GM19452 (cell line): ENCODE results near the gene DLX1.

ENCODE experiments used
- ATAC-seq: cut with Tn5 transposase; IDR thresholded peaks from one replicate; pipeline ENCODE4 v1.9.1; 2021; ENCODE audit not compliant: unreplicated experiment

DLX1 gene

GRCh38 chr2:172086241-172087206 is 1.2 kb downstream of the DLX1 start:
- no peak for ATAC-seq

GRCh38 chr2:172087207-172087779 is 2.0 kb downstream of the DLX1 start:
- no peak for ATAC-seq

DNA sequence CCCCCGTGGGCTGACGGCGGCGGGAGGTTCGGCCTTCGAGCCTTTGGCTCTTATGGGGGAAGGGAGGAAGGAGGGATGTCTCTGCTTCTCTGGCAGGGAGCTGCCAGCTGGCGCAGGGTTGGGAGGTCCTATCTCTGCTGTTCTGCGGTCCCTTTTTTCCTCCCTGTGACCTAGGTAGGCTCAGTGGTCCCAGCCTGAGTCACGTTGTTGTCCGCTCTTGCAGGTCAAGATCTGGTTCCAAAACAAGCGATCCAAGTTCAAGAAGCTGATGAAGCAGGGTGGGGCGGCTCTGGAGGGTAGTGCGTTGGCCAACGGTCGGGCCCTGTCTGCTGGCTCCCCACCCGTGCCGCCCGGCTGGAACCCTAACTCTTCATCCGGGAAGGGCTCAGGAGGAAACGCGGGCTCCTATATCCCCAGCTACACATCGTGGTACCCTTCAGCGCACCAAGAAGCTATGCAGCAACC is 2.5 kb downstream of the DLX1 start:
- no peak for ATAC-seq

DNA sequence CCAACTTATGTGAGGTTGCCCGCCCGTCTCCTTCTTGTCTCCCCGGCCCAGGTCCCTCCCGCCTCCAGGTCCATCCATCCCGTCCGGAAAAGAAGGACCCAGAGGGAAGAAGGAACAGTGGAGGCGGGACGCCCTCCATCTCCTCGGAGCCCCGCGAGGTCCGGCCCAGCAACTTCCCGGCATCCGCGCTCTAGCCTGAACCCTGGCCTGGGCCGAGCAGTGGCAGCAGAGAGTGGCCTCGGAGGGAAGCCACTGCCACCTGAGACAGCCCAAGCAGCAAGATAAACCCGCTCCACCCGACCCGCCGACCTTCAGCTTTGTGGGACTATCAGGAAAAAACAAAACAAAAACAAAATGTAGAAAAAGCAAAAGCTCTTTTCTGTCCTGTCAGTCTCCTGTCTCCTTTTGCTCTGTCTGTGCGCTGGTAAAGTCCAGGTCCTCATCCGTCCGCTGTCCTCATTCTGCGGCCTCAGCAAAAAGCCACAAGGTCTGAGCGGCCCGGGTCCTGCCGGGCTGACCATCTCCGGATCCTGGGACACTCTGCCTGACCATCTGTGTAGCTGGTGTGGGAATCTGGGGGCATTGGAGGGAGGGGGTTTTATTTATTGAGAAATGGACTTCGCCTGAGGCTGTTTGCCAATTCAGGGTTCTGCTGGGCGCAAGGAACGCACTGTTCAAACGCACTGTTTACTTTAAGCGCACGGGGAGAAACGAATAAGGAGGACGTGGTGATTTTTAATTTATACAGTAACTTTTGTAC is 3.1 kb downstream of the DLX1 start:
- ATAC-seq, result no peak

DNA sequence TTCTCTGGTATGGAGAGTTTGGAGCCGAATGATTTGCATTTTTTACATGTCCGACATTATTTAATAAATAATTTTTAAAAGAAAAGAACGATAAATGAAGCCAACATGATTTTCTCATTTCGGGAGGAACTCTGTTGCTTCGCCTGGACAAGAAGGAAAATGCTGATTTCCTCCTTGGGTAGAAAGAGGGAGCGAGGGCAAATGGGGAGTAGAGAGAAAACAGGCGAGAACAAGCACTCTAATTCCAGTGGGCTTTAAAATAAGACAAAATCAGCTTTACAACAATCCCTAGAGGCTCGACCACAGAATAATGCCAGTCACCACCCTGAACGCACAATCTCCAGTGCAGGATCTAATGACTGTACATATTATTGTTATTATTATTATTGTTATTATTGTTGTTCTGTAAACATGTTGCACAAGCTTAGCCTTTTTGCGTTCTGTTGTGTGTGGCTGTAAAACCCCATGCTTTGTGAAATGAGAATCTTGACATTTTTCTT is 3.7 kb downstream of the DLX1 start:
- ATAC-seq, result no peak

DNA sequence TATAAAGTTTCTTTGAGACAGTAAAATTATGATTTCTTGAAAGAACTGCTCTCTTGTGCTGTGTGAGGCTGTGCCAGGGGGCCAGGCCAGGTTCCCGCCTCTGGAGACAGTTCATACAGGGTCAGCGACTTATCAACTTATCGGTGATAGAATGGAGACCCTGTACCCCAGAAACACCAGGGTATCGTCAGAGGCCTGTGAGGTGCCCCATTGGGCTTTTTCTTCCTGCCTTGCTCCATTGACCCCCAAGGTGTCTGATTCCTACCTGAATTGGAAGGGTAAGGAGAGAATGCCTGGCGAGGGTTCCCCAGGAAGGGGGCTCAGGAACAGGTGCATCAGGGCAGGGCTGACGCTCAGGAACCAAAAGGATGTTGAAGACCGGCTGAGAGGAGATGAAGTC is 4.3 kb downstream of the DLX1 start:
- ATAC-seq, result no peak

DNA sequence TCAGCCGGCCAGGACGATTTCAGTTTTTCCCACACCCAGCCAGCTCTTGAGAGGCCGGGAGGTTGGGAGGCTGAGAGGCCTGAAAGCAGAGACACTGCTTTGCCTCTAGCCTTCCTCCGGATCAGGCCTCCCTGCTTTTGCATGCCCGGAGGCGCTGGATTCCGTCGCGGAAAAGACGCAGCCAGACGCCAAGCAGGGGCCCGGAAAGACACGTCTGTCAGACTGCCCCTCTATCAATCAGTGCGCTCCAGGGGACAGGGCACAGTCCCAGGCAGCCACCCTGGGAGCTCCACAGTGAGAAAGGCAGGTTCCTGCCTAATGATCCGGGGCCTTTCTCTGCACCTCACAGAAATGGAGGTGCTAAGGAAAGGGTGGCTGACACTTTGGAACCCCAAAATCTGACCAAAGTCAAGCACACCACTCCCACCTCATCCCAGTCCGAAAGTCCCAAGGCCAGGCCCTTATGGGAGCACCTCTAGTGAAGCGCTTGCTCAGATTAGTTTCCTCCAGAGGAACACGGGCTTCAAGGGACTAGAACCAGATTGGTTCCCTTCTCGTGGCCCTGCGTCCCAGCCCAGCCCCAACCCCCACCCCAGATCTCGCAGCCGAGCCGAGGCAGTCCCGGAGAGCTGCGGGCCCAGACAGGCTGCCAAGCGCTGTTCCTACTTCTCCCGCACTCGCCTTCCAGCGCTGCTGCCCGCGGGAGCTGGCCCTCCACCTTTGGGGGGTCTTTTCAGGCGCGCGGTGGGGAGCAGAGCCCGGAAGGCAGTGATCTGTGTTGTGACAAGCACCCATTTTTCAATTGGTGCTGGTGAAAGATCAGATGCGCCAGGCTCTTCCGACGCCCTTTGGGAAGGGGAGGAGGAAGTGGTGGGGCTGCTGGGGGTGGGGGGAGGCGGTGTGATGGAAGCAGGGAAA is 5.0 kb downstream of the DLX1 start:
- no peak for ATAC-seq

DNA sequence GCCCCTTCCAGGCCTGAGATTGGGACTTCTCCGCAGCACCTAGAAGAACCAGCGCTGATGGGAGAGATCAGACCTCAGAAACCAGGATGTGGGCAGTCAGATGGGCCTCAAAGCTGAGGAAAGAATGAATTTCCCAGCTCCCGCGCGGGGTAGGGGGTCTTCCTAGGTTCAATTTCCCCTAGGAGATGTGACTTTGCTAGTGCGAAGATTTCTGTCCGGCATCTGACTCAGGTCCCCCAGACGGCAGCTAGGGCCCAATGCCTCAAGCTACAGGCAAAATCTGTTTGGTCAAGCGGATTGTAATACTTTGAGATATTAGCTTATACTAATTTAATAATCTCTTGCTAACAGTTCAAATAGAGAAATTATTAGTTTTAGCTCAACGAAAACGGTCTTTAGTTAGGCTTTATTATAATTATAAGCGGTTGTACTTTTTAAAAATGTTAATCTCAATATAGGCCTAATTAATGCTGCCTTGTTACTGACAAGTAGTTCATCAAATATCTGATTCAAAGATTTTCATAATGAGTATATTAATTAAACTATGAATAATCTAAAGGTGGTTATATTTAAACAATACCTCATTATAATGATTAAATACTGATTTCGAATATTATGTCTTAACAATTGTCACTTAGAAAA is 5.8 kb downstream of the DLX1 start:
- ATAC-seq, result no peak

DNA sequence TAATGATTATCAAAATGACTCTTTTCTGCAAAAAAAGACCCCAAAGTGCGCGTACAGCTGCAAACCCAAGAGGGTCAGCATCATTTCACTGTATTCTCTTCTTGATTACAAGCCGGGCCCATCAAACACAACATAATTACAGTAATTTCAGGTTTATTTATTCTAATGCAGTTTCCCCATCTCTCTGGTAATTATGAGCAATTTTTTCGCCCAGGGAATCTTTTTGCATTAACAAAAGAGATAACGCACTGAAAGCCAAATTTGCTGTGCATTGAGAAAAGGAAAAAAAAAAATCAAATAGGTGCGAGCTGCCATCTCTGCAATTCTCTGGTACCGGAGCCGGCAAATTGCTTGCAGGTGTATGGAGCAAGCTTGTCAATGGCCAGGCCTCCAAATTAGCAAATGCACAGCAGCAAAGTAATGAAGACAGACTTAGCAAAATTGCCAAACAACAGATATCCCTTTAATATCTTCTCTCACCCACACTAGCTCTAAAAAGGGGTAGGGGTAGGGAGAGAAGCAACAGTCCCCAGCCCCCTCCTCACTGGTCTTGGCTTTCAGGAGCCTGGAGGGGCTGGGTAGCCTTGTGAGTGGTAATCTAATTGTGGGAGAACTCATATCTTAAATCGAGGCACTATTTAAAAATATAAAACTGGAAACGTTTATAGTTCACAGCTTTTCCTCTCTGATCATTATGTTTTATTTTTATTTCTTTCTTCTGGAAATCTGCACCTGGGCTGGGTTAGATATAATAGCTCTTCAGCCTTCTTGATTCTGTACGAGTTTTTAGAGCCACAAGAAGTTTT is 6.7 kb downstream of the DLX1 start:
- no peak for ATAC-seq

GRCh38 chr2:172092716-172093415 is 7.6 kb downstream of the DLX1 start:
- ATAC-seq, result no peak

DNA sequence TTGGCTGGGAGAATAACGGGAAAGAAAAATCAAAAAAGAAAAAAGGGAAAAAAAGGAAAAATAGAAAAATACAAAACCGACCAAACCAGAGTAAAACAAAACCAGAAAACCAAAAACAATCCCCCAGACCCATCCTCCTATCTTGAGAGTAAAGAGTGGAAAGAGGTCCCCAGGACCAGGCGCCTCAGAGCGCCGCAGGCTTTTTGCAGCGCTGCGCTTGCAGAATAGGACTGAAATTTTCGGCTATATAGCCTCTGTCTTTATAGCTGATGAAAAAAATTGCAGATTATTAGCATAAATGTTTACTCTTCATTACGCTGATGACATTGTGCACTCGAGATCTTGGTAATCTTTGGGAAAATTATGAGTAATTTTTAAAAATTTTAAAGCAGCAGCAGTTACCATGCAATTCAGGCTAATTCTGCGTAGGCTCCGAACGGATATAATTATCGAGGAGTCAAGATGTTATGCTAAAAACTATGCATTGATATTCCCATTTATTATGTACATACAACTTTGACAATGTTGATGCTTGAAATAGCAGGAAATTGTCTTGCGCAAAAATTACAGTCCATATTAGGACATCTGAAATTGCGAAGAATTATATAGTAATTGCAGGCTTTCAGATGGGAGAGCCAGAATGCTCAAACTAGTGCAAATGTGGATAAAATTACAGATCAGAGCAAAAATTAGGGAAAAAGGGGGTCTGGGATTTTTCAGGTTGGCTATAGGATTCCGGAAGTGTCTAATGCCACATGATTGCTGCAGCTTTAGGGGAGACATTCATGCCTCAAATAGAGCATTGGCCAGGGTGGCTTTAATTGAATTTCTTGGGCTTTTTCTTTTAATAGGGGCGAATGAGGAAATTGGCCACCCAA is 8.3 kb downstream of the DLX1 start:
- no peak for ATAC-seq

DNA sequence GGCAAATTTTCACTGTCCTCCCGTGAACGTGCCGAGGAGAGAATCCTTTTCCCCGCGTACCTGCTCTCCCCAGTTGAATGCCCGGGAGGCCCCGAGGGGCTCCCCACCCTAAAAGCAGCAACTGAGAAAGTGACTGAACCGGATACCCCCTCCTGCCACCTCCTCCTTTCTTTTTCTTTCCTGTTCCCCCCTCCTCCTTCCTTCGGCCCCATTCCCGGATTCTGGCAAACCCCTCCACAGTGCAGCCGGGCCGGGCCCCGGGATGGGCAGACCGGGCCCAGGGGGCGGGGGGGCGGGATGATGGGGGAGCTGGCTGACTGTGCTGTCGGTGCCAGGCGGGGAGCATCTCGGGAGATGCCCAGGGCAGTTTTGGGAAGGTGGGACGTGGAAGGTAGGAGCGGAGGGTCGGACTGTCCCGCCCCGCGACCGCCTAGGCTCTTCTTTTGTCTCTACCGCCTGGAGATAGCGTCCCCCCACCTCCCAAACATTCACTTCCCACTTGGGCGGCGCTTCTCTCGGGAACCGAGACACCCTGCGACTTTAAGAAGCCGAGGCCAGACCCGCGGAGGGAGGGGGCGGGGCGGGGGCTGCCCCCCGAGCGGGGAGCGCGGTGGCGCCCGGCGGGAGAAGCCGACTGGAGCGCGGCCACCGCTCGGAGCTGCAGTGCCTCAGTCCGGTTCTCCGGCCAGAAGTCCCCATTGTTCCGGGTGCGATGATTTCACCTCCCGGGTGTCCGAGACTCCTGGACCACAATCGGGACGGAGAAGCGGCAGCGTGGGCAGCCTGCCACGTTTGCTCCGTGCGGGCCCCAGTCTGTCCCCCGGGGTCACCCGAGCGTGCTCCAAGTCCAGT is 9.2 kb downstream of the DLX1 start:
- no peak for ATAC-seq

GRCh38 chr2:172095146-172095904 is 10.0 kb downstream of the DLX1 start:
- no peak for ATAC-seq

- no peak for ATAC-seq
Observed at GRCh38 chr2:172095905-172096625, 10.8 kb downstream of the DLX1 start.
